Measurements from ENCODE around the gene XYLT2. TPM values are rescaled to one million over a fixed set of nuclear protein-coding genes. Genes with fewer than 3 reads are reported as not detected.

Gene XYLT2
- total RNA-seq, 1 experiment from 2014 or later, result 28.5 TPM

- no TSS peak for BruUV-seq (replicated peaks)
- TF ChIP-seq, protein P1, sequence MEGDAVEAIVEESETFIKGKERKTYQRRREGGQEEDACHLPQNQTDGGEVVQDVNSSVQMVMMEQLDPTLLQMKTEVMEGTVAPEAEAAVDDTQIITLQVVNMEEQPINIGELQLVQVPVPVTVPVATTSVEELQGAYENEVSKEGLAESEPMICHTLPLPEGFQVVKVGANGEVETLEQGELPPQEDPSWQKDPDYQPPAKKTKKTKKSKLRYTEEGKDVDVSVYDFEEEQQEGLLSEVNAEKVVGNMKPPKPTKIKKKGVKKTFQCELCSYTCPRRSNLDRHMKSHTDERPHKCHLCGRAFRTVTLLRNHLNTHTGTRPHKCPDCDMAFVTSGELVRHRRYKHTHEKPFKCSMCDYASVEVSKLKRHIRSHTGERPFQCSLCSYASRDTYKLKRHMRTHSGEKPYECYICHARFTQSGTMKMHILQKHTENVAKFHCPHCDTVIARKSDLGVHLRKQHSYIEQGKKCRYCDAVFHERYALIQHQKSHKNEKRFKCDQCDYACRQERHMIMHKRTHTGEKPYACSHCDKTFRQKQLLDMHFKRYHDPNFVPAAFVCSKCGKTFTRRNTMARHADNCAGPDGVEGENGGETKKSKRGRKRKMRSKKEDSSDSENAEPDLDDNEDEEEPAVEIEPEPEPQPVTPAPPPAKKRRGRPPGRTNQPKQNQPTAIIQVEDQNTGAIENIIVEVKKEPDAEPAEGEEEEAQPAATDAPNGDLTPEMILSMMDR (IDR thresholded peaks at IDR 0.05), result peak; percentile 92
- TF ChIP-seq, protein P2, sequence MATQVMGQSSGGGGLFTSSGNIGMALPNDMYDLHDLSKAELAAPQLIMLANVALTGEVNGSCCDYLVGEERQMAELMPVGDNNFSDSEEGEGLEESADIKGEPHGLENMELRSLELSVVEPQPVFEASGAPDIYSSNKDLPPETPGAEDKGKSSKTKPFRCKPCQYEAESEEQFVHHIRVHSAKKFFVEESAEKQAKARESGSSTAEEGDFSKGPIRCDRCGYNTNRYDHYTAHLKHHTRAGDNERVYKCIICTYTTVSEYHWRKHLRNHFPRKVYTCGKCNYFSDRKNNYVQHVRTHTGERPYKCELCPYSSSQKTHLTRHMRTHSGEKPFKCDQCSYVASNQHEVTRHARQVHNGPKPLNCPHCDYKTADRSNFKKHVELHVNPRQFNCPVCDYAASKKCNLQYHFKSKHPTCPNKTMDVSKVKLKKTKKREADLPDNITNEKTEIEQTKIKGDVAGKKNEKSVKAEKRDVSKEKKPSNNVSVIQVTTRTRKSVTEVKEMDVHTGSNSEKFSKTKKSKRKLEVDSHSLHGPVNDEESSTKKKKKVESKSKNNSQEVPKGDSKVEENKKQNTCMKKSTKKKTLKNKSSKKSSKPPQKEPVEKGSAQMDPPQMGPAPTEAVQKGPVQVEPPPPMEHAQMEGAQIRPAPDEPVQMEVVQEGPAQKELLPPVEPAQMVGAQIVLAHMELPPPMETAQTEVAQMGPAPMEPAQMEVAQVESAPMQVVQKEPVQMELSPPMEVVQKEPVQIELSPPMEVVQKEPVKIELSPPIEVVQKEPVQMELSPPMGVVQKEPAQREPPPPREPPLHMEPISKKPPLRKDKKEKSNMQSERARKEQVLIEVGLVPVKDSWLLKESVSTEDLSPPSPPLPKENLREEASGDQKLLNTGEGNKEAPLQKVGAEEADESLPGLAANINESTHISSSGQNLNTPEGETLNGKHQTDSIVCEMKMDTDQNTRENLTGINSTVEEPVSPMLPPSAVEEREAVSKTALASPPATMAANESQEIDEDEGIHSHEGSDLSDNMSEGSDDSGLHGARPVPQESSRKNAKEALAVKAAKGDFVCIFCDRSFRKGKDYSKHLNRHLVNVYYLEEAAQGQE (IDR thresholded peaks at IDR 0.05; ENCODE audit: insufficient read depth in 1 of 2, low read depth in 2 of 2, low read length in 1 of 2), result no peak
- Histone ChIP-seq H3K4me1 (ENCODE audit: control insufficient read depth, insufficient read depth, low read length) (peaks cover 7% of the 10 kb centered on the region; the same call in 1 of the 2 replicates), H3K9me3 (ENCODE audit: control insufficient read depth, insufficient read depth, low read depth, low read length) (no peaks in the 10 kb centered on the region), H3K27ac (ENCODE audit: low read length) (no peak overlapping the region), H3K36me3 (ENCODE audit: control insufficient read depth, insufficient read depth, low read length) (no peaks in the 10 kb centered on the region), H3K27me3 (ENCODE audit: control insufficient read depth, insufficient read depth, low read length) (no peaks in the 10 kb centered on the region), H3K4me3 (ENCODE audit: low read depth in 2 of 2, low read length in 2 of 2) (no peak overlapping the region)
- ATAC-seq, result peak; percentile 76
- POLR2A ChIA-PET, result interaction anchor here (0.5 to 0.6 kb wide), 2 partner anchors 20 to 70 kb away, joined by 3 read pairs; no protein-coding TSS in a partner anchor
- intact Hi-C loops (cut with micrococcal nuclease; ENCODE audit: unreplicated experiment), result no loop called here
- in situ Hi-C loops (cut with HindIII; ENCODE audit: low pct_unique_long_range_greater_than_20kb, low sequenced_read_pairs), result no loop called here
- CTCF ChIA-PET, result interaction anchor here (0.6 to 2.6 kb wide), 6 partner anchors 8 to 230 kb away, joined by 3 to 21 read pairs (median 6); partner anchors contain the start of gene LRRC59
- DNase-seq (ENCODE audit: low read depth, low spot score), result peak; percentile 43
Measured at GRCh38 chr17:50361561-50362480, 15.9 kb downstream of the XYLT2 start.

DNA sequence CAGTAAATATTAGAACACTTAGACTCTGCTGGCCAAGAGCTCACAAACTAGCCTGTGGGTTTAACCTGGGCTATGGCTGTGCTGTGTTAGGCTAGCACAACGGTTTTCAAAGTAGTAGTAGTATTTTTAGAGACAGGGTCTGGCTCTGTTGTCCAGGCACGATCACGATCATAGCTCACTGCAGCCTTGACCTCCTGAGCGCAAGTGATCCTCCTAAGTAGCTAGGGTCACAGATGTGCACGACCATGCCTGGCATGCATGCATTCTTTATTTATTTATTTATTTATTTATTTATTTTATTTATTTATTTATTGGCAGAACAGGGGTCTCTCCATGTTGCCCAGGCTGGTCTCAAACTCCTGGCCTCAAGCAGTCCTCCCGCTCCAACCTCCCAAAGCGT is 16.7 kb downstream of the XYLT2 start:
- no peak overlapping the region for H3K4me3 ChIP-seq (ENCODE audit: low read depth in 2 of 2, low read length in 2 of 2)
- no TSS peak for BruUV-seq (replicated peaks)
- H3K4me1 ChIP-seq (ENCODE audit: control insufficient read depth, insufficient read depth, low read length), result peaks cover 7% of the 10 kb centered on the region; the same call in 1 of the 2 replicates
- intact Hi-C loops (cut with micrococcal nuclease; ENCODE audit: unreplicated experiment) (no loop called here), in situ Hi-C loops (cut with HindIII; ENCODE audit: low pct_unique_long_range_greater_than_20kb, low sequenced_read_pairs) (no loop called here)
- no peak for DNase-seq (ENCODE audit: low read depth, low spot score)
- ChIA-PET CTCF (interaction anchor here (0.6 to 2.6 kb wide), 6 partner anchors 8 to 117 kb away, joined by 3 to 21 read pairs (median 8); partner anchors contain the start of genes EME1, LRRC59 and MRPL27), POLR2A (interaction anchor here (0.5 to 0.6 kb wide), 4 partner anchors 19 to 69 kb away, joined by 3 to 11 read pairs (median 4); no protein-coding TSS in a partner anchor)
- H3K27ac ChIP-seq (ENCODE audit: low read length), result no peak overlapping the region
- no peaks in the 10 kb centered on the region for H3K9me3 ChIP-seq (ENCODE audit: control insufficient read depth, insufficient read depth, low read depth, low read length)
- ATAC-seq, result no peak
- H3K27me3 ChIP-seq (ENCODE audit: control insufficient read depth, insufficient read depth, low read length), result no peaks in the 10 kb centered on the region
- TF ChIP-seq TCF7L2 (IDR thresholded peaks at IDR 0.05; ENCODE audit: low read depth, low read length), result no peak
- no peak for TF ChIP-seq POLR2AphosphoS5 (IDR thresholded peaks at IDR 0.05; ENCODE audit: low read depth, low read length)
- TF ChIP-seq, protein P2 (IDR thresholded peaks at IDR 0.05; ENCODE audit: insufficient read depth in 1 of 2, low read depth in 2 of 2, low read length in 1 of 2), result no peak
- TF ChIP-seq, protein P1 (IDR thresholded peaks at IDR 0.05), result no peak
- TF ChIP-seq SIN3A (IDR thresholded peaks at IDR 0.05; ENCODE audit: borderline replicate concordance, insufficient read depth, low read depth, low read length), result no peak
- peaks cover under 1% of the 10 kb centered on the region; the same call in 1 of the 2 replicates for H3K36me3 ChIP-seq (ENCODE audit: control insufficient read depth, insufficient read depth, low read length)

All from Panc1 (cell line).